T-helper 2 cell (primary cell): ENCODE data around the gene CACNA1C.
A peak's percentile ranks its signal among the peaks of the same experiment; 100 is the strongest.

Experiments used
- DNase-seq, 5 experiments: peaks; one replicate each; pipeline versions ENCODE4 v3.0.0 to v3.0.0-alpha.2; 2012 to 2022

Gene CACNA1C

DNA sequence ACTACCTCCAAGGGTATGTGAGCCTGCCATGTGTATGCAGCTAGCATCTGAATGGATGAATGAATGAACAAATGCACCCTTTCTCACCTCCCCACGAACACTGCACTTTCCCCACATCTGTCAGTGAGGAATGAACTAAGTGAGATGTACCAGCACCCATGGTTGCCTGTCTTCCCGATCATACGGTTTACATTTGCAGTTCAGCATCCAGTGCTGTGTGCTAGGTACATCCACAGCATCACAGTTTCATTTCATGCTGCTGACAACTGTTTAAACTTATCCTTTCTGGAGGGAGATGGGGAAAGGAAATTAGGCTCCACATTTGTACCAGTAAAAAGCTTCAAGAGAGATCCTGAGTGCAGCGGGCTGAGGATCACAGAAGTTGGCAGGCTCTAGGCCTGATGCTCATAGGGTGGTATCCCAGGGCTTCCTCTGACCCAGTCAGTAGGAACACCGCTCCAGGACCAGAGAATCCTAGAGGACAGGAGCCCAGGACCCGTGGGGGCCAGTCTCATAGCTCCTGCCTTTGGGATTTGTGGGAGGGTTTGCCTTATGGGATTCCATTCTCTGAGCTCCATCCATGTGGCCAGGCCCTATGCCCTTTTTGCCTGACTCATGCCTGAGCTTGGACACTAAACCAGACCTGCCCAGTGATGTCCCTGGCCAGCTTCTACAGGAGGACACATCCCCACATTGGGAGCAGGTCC lies 294.5 kb downstream of the CACNA1C start:
- DNase-seq, result no peak

DNA sequence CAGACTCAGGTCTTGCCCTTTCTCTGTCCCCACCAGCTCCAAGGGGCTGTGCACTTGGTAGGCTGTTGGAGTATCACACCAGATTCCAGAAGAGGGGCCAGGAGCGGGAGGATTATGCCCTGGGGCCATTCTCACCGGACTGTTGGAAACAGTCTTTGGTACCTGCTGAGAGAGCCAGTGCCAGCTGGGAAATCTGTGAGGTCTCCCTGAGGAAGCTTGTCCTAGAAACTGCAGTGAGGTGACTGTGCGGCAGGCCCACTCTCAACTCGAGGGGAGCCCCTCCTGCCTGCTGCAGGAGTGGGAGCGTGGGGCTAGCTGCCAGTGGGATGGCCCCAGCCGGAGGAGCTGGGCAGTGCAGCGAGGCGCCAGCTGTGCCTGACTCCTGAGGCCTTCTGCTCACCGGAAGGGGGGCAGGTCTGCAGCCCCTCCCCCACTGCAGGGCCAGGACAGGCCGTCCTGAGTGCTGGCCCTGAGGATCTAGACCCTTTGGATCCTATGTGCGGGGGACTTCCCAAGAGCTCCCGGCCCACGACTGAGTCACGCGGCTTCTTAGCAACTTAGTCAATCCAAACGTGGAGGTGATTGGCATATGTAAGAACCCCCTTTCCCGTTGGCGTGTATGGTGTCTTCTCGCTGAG lies 295.2 kb downstream of the CACNA1C start:
- DNase-seq, result no peak

DNA sequence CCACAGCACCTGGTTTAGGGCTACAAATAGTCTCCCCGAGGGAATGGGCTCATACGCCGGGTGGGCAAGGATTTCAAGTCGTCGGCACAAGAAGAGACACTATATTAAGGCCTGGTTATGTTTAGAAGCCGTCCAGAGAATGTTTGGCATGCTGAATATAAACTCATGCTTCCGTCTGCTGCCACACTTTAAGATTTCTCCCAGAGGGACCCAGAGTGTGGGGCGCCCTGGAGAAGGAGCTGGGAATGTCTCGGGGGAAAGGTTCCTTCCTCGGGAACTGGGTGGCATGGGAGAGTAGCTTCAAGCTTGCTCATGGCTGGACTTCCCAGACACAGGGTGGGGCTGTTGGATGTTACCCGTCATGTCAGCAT lies 295.7 kb downstream of the CACNA1C start:
- DNase-seq, result no peak

DNA sequence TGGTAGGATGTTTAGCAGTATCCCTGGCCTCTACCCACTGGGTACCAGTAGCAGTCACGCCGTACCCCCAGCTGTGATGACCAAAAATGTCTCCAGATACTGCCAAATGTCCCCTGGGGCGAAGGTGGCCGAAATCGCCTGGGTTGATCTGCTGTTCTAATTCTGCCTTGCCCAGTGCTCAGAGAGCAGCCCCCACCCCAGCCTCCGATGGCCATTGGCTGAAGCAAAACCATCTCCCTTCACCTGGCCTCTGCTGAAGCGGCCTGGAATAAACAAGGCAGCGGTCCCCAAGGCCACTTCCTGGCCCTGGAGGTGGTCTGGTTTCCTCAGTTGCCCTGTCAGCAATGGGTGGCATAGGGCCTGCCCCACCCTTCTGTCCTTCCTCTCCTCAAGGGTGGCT lies 298.4 kb downstream of the CACNA1C start:
- no peak for DNase-seq

DNA sequence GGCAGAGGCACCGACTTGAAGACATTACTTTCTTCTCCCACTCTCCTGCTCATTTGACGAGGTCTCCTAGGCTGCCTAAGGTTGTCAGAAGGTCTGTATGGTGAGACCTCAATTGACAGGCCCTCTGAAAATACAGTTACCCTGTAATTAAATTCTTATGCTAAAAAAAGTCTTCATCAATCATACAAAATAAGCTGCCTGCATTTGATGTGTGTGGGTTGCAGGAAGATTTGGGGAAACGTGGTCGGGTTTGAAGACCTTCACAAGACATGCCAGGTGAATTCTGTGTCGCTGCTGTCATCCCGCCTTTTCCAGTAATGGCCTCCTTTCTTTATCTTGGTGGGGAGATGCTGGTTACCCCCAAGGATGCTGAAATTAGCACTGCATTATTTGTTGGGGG lies 299.4 kb downstream of the CACNA1C start:
- DNase-seq, result no peak

DNA sequence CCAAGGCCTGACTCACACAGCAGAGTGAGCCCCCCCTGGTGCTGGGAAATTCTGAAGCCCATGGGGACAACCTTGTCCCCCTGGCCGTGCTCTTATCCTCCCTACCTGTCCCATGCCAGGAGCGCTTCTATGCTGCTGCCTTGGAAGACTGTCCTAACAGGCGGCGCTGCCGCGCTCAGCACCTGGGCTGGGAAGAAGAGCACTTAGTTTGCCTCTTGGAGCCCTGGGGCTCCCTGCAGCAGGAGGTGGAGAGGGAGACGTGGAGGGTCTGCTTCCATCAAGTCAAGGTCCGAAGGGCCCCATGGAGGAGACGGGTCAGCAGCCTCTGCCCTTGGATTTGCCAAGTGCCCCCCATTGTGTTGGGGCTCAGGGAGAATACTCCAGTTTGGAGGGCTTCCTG lies 300.5 kb downstream of the CACNA1C start:
- DNase-seq, result no peak

DNA sequence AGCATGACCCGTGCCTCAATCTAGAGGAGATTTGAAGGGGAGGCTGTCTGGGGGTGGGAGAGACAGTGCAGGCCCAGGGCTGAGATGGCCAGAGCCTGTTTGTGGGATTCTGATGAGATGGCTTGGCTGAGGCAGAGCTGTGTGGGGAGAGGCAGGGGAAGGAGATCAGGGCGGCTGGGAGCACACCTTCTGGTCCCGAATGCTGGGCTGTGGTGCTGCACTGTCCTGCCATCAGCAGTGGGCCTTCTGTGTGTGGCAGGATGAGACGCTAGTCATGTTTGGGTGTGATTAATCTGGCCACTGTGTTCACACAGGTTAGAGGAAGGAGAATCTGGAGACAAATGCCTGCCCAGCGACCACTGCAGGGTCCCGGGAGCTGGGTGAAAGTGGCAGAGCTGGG lies 300.9 kb downstream of the CACNA1C start:
- DNase-seq, result no peak

DNA sequence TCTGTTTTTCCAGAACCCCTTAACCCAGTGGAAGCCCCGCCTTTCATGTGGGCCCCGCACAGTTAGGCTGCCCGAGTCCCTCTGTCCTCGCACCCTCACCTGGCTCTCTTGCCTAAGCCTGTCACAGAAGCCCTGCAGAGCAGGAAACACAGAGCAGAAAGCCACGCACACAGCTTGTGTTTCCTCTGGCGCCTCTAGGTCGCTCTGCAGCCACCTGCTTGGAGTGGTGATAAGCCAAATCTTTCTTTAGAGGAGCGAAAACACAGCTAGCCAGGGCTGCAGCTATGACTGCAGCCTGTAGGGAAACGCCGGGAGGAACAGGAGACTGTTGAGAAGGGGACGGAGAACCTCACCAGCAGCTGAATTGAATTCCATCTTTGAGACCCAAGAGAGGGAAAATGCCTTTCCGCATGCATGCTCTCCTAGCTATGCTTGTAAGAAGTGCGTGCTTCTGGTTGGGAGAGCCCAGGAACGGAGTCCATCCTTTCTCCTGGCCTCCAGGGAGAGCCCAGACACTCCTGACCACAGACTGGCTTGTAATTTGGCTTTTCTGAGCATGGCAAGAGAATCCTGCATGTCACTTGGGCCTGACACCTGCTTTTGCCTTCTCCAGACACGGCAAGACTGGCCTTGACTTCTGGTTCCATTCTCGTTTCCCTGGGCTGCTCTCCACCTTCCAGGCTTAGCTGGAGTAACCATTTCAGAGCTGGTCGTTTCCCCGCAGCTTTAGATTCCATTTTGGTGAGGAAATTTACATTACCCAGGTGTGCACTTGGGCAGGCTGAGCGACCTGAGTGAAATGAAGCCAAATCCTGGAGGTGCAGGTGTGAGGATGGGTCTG lies 301.6 kb downstream of the CACNA1C start:
- peak in 1 of 5 experiments; percentile 15 for DNase-seq

DNA sequence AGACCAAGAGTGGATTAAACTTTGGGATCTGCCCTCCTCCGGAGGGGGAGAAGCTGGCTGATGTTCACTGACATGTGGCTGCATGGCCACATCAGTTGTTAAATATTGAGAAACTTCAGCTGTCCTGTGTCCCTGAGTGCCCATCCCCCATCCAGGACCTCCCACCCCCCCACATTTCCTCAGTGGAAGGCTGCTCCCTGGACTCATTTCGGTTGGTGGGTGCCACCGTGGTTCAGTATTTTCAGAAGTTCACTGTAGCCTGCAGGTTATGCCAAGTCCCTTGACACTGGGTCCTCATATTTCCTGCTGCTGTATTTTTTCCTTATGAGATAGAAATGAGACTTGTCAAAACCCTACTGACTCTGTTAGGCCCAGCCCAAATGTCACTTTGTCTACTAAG lies 302.4 kb downstream of the CACNA1C start:
- no peak for DNase-seq

DNA sequence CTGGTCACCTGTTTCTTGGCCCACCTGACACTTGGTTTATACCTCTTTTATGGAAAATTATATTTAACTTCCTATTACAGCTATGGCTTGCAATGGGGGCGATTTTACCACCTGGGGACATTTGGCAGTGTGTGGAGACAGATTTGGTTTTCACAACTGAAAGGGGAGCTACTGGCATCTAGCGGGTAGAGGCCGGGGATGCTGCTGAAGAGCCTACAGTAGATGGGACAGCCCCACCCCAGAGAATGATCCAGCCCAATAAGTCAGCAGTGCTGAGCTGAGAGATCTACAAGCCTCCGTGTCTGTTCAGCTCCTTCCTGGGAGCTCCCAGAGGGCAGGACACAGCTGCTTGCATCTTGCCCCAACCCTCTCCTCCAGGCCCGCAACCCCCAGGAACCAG lies 302.8 kb downstream of the CACNA1C start:
- no peak for DNase-seq

DNA sequence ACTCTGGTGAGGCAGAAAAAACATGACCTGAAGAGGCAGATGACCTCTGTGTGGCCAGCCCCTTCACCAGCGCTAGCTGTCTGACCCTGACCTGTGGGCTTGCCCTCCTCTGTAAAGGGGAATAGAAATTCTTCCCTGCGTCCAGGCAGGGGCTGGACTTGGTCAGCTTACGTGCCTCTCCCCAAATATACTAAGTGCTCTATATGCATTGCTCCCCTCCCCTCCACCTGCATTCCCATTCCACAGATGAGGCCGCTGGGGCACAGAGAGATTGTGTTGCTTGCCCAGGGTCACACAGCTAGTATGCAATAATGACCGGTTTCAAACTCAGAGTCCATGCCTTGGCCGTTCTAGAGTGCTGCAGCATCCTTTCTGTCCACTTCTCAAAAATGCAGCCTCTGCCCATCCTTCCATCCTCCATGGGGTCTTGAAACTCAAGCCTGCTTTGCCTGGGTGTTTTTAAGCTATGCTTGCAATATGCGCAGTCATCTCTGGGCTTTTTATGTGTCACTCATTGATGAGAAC lies 303.9 kb downstream of the CACNA1C start:
- no peak for DNase-seq

DNA sequence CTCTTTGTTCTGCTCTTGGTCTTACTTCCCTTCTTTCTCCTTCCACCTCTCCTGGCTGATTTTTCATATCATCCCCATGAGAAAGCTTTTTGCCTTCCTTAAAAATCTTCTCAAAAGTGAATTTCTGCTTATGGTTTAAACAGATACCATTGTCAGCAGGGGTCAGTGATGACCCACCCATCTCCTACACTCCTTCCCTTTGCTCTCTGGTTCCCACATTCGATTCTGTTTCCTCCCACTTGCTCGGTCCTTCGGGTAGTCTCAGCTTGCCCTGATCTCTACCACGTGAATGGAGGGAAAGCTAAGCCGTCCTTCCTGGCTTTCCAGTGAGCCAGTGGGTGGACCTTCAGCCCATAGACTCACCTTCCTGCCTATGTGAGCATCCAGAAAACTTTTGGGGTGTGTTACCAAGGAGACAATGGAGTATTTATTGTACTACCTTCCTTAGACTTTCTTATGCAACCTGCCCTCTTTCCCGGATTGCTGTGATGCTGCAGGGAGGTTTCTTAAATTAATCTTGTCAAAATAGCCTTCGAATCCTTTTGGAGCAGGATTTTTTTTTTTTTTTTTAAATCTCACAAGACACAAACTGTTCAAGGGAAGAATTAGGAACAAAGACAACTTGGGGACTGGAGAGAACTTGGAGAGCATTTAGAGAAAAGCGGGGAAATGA lies 306.3 kb downstream of the CACNA1C start:
- DNase-seq, result no peak

DNA sequence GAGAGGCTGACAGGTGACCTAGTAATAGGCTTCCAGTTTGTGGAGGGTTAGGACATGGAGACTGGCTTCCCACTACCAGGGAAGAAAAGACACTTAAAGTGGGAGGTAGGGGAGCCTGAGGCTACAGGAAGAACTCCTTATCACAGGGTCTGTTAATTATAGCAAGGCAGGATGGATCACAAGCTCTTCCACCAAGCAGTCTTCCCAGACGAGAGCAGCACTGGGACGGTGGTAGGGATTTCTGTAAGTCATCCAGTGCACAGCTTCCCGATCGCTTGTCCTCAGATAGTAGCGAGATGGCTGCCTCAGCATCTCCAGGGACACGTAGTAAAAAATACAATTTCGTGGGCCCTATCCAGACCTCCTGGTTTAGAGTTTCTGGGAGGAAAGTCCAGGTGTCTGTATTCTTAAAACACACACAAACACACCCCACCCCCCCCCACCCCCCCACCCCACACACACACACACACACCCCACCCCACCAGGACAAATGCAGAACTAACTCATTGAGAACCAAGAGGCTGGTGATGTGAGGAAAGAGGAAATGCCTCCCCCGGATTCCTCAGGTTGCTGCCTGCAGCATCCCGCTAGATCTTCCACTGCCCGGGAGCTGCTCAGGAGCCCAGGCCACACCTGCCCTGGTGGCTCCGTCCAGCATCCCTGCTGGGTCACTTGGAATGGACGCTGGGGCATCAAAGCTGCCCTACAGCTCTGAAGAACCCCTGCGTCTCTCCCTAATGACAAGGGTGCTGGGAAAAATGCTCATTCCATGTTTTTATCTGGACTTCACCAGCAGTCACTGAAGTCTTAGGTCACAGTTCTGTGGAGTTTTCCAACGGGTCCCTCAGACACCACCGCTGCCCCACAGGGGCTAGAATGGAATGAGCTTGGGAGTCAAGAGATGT lies 307.2 kb downstream of the CACNA1C start:
- DNase-seq, result no peak

DNA sequence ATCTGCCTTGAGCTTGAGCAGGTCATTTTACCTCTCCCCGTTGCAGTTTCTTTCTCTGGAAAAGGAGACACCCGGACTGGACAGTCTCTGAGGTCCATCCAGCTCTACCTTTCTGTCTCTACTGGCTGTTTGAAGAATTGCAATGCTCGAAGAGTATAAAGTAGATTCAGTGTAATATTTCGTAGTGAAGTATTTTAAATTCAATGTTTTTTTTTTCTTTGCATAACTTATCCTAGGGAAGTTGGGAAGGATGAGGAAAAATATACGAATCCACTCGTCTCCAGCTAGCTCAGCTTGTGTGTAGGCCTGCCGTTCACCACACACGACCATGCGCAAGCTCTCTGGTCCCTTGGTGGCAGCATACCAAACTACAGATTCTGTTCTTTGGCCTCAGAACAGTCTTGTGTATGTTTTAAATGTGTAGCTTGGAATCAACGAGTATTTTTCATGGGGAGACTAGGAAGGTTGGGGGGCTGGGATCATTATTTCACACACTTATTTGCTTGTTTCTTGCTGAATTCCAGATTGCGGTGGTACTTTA lies 307.9 kb downstream of the CACNA1C start:
- no peak for DNase-seq

DNA sequence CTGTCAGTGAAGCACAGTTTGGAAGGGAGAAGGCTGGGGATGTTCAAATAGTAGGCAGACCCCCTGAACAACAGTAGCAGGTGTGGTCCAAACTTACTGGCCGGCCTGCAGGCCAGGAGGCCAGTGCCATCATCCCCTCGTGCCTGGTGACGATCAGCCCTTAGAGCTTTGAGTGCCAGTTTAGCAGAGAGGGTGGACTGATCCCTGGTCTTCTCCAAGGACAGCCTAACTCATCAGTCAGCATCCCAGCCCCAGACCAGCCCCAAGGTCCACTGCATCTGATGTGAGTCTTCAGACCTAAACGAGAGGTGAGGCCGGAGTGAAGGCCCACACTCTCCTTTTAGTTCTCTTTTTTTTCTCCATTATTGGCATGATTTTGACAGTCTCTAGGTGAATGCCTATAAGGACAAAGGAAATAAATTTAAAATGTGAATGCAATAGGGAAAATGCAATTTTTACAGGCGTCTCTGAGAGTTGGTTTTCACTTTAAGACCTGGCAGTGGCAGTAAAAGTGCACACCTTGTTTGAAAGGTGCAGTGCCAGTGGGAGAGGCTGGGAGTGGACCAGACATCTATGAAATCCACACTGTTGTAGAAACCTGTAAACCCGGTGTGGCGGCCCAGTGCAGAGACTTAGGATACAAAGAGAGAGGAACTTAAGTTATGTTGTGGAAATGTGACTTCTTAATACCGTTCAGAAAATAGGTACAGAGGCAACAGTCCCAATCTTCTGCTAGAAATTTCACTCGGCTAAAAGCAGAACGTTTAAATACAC lies 311.2 kb downstream of the CACNA1C start:
- no peak for DNase-seq

DNA sequence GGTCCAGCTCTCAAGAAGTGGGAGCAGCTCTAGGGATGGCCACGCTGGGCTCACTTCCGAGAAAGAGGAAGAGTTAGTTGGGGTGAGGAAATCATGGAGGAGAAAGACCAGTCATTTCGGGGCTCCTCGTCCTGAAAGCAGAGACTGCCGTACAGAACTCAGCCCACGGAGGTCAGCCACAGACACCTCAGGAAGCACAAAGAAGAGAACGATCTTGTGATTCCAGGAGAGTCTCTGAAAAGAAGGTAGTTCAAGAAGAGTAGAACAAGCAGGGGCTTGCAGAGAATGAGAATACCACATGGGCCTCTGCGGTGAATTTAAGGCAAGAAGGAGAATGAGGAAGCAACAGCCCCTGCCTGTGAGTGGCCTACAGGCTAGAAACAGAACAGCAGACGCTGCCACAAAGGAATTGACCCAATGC lies 311.9 kb downstream of the CACNA1C start:
- DNase-seq, result no peak

DNA sequence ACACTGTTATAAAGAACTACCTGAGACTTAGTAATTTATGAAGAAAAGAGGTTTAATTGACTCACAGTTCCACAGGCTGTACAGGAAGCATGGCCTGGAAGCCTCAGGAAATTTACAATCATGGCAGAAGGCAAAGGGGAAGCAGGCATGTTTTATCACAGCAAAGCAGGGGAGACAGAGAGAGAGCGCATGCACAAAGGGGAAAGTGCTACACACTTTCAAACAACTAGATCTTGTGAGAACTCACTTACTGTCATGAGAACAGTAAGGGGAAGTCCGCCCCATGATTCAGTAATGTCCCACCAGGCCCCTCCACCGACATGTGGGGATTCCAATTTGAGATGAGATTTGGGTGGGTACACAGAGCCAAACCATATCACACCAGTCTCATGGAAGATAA lies 313.9 kb downstream of the CACNA1C start:
- DNase-seq, result no peak

DNA sequence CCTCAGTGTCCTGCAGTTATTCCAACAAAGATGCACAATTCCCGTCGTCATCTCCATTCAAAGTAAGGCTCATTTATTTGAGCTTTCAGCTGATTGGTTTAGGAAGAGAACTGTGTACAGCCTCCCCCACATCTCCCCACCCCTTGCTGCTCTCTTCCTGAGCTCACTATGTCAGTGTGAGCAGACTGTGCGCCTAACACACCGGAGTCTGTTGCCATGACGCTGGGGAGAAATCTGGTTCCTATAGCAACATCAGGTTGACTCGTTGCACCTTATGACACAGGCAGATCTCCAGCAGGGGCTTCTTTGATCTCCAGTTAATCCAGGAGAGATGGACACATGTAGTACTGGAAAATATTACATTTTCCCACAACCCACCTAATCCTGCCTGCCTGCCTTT lies 319.4 kb downstream of the CACNA1C start:
- no peak for DNase-seq

DNA sequence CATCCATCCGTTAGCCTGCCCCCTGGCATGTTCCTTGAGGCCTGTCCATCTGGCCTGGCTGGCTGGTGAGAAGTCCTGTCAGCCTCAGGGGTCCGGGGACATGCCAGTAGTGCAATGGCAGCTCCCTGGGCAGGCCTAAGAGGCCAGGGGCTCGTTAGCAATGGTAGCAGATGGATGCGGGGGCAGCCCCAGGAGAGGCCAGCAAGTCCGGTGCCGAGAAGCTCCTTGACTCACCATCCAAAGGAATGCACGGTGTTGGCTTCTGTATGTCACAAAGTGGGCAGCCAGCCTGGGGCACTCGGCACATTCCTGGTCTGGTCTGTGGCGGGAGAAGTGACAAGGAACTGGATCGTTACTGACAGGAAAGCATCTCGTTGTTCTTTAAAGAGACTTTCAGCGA lies 319.9 kb downstream of the CACNA1C start:
- no peak for DNase-seq

DNA sequence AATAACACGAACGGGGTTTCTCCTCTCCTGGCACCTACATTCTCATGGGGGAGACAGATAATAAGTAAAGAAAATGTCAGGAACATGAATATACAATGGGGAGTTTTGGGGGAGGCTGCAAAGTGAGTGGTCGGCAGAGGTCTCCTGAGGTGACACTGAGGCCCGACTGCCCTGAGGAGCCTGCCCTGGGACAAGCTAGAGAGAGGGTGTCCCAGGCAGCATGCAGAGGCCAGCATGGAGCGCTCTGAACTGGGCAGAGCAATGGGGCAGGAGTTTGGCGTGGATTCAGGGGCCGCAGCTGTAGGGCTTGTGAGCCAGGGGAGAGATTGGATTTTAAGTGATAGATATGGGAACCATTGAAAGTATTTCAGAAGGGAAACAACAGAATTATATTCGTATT lies 320.5 kb downstream of the CACNA1C start:
- no peak for DNase-seq
